K562 (cell line): ENCODE measurements around the gene DLGAP1. TPM values are rescaled to one million over a fixed set of nuclear protein-coding genes. Genes with fewer than 3 reads are reported as not detected.

ENCODE experiments used
- ARID1B ChIP-seq: fragments of 450-650 bp; IDR thresholded peaks from 2 replicates; pipeline ENCODE4 v1.6.1; 2016; ENCODE audit warnings: antibody characterized with exemption, mild to moderate bottlenecking, inconsistent platforms
- BHLHE40 ChIP-seq: IDR thresholded peaks from 2 replicates; pipeline ENCODE4 v1.6.1; 2011; ENCODE audit warnings: low read length, improper control_type of control experiment
- CBX2 ChIP-seq: fragments of 200-600 bp; sonication (generic); IDR thresholded peaks from one replicate; pipeline ENCODE4 v1.6.1; 2012; ENCODE audit warnings: mild to moderate bottlenecking, low read length, inconsistent platforms; ENCODE audit not compliant: insufficient read depth, poor library complexity, severe bottlenecking
- JUND ChIP-seq, 2 experiments: IDR thresholded peaks; 2 replicates in 1 of 2; 3 replicates in 1 of 2; pipeline ENCODE4 v1.6.1; 2011; ENCODE audit warnings: borderline replicate concordance in 2 of 2, low read depth in 2 of 2, low read length in 2 of 2, improper control_type of control experiment in 1 of 2, missing biosample characterization in 1 of 2, missing genetic modification characterization in 1 of 2, missing genetic modification reagents in 1 of 2
- POLR2AphosphoS5 ChIP-seq: IDR thresholded peaks from 2 replicates; pipeline ENCODE4 v1.6.1; 2011; ENCODE audit warnings: mild to moderate bottlenecking, low read depth, low read length, moderate library complexity; ENCODE audit not compliant: control insufficient read depth, insufficient read depth
- POLR3G ChIP-seq: IDR thresholded peaks from 2 replicates; pipeline ENCODE4 v1.6.1; 2011; ENCODE audit not compliant: insufficient read length, insufficient replicate concordance; ENCODE audit errors: extremely low read depth
- YY1 ChIP-seq, 3 experiments: IDR thresholded peaks; 2 replicates each; pipeline ENCODE4 v1.6.1; 2011; ENCODE audit warnings: low read length in 2 of 3, mild to moderate bottlenecking in 2 of 3, moderate library complexity in 2 of 3, borderline replicate concordance in 1 of 3, control low read depth in 1 of 3, low read depth in 1 of 3; ENCODE audit not compliant: insufficient read depth in 3 of 3, insufficient replicate concordance in 2 of 3, control insufficient read depth in 1 of 3, insufficient read length in 1 of 3; ENCODE audit errors: extremely low read depth in 1 of 3
- ZNF311 ChIP-seq: fragments of 250-450 bp; sonication (Bioruptor Pico); IDR thresholded peaks from 2 replicates; pipeline ENCODE4 v1.4.0; 2020; ENCODE audit warnings: mild to moderate bottlenecking, moderate library complexity
- ZNF444 ChIP-seq: fragments of 250-450 bp; sonication (Bioruptor Pico); IDR thresholded peaks from 2 replicates; pipeline ENCODE4 v1.4.0; 2020; ENCODE audit warnings: mild to moderate bottlenecking, moderate library complexity
- ZNF785 ChIP-seq: fragments of 250-450 bp; sonication (Bioruptor Pico); IDR thresholded peaks from 2 replicates; pipeline ENCODE4 v1.4.0; 2020; ENCODE audit warnings: mild to moderate bottlenecking
- polyA plus RNA-seq, 8 experiments: library from polyadenylated mRNA; depleted of rRNA in 4 of 8; stranded (reverse) in 5 of 8; unstranded in 3 of 8; fragments of >200 nt; fragmentation: Nextera tagmentation in 2 of 8; fragmentation: Illumina TruSeq in 1 of 8; extraction: Ambion mirVana in 2 of 8; extraction: Trizol in 1 of 8; gene quantifications; 2 replicates each; pipeline versions ENCODE4 v1.2.1 to v1.2.3, GENCODE V29; 2011 to 2014; ENCODE audit warnings: inconsistent platforms in 1 of 8, missing spikeins in 1 of 8
- total RNA-seq, 7 experiments: library from RNA; depleted of rRNA in 6 of 7; stranded (reverse); fragments of >200 nt in 6 of 7; fragmentation: Illumina TruSeq in 2 of 7; extraction: Trizol in 2 of 7; gene quantifications; 2 replicates each; pipeline versions ENCODE4 v1.2.1 to v1.2.3, GENCODE V29; 2011 to 2021; ENCODE audit warnings: low replicate concordance in 1 of 7
- TF ChIP-seq, protein P1 (sequence below), 2 experiments: fragments of 150-350 bp in 1 of 2; IDR thresholded peaks; 2 replicates each; pipeline ENCODE4 v1.6.1; 2012 to 2016; ENCODE audit warnings: low read depth in 2 of 2, low read length in 2 of 2, mild to moderate bottlenecking in 1 of 2, moderate library complexity in 1 of 2
- TF ChIP-seq, protein P2 (sequence below): sonication (generic); formaldehyde crosslinking; IDR thresholded peaks from 2 replicates; pipeline ENCODE4 v1.9.0; 2022; ENCODE audit warnings: mild to moderate bottlenecking, missing genetic modification reagents
- TF ChIP-seq, protein P3 (sequence below), 2 experiments: fragments of 450-650 bp; formaldehyde crosslinking in 1 of 2; IDR thresholded peaks; 2 replicates each; pipeline versions ENCODE4 v1.4.0 to v1.6.1; 2014 to 2020; ENCODE audit warnings: mild to moderate bottlenecking in 2 of 2, borderline replicate concordance in 1 of 2, low read depth in 1 of 2

The DLGAP1 gene
- total and polyA plus RNA-seq, 9 of the 15 experiments (the other 6 are each of a cell fraction or from before 2014, with no cell fraction given), result 0.04 to 0.22 (median 0.08) TPM

DNA sequence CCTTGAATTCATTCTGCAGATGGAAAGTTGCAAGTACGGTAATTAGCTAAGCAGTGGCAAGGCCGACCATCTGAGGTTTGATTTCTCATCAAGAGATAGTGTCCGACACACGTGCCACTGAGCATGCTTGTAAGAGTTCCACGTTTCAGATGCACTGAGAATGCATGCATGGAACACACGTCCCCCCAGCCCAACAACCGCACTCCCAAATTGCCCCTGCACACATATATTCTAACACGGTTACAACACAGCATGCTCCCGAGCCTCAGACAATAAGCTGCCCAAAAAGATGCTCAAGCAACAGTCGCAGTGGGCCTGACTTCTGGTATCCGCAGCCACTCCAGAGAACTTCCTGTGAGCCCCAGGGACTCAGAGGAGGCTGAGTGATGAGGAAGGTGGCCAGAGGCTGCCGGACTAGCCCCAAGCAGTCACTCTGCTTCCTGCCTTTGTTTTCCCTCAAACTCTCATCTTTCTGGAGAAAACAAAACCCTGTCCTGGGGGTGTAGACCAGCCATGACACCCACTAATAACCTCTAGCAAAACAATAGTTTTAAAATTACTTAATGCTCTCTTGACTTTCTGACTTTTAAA lies 801.2 kb downstream of the DLGAP1 start (continued):
- TF ChIP-seq, protein P1, sequence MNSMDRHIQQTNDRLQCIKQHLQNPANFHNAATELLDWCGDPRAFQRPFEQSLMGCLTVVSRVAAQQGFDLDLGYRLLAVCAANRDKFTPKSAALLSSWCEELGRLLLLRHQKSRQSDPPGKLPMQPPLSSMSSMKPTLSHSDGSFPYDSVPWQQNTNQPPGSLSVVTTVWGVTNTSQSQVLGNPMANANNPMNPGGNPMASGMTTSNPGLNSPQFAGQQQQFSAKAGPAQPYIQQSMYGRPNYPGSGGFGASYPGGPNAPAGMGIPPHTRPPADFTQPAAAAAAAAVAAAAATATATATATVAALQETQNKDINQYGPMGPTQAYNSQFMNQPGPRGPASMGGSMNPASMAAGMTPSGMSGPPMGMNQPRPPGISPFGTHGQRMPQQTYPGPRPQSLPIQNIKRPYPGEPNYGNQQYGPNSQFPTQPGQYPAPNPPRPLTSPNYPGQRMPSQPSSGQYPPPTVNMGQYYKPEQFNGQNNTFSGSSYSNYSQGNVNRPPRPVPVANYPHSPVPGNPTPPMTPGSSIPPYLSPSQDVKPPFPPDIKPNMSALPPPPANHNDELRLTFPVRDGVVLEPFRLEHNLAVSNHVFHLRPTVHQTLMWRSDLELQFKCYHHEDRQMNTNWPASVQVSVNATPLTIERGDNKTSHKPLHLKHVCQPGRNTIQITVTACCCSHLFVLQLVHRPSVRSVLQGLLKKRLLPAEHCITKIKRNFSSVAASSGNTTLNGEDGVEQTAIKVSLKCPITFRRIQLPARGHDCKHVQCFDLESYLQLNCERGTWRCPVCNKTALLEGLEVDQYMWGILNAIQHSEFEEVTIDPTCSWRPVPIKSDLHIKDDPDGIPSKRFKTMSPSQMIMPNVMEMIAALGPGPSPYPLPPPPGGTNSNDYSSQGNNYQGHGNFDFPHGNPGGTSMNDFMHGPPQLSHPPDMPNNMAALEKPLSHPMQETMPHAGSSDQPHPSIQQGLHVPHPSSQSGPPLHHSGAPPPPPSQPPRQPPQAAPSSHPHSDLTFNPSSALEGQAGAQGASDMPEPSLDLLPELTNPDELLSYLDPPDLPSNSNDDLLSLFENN (IDR thresholded peaks at IDR 0.05; ENCODE audit: low read depth in 2 of 2, low read length in 2 of 2), result no peak
- TF ChIP-seq CBX2 (no peak), YY1 (IDR thresholded peaks at IDR 0.05; ENCODE audit: borderline replicate concordance in 1 of 3, control insufficient read depth in 1 of 3, extremely low read depth in 1 of 3, insufficient read depth in 3 of 3, insufficient read length in 1 of 3, insufficient replicate concordance in 2 of 3, low read depth in 1 of 3, low read length in 2 of 3) (no peak), ZNF311 (CRISPR knock-in tag) (0 out of 2 replicates have a peak, but pooled peaks have one; percentile 29), BHLHE40 (peak; percentile 89), POLR2AphosphoS5 (no peak), POLR3G (no peak), ARID1B (no peak), ZNF444 (CRISPR knock-in tag) (no peak; the same call in 1 of the 2 replicates), JUND (IDR thresholded peaks at IDR 0.05; ENCODE audit: borderline replicate concordance, low read depth, low read length) (0 out of 2 replicates have a peak, but pooled peaks have one; percentile 19), JUND (tag; IDR thresholded peaks at IDR 0.05; ENCODE audit: borderline replicate concordance, low read depth, low read length) (peak; percentile 74; the same call in 1 of the 3 replicates), ZNF785 (no peak)
- TF ChIP-seq, protein P2, sequence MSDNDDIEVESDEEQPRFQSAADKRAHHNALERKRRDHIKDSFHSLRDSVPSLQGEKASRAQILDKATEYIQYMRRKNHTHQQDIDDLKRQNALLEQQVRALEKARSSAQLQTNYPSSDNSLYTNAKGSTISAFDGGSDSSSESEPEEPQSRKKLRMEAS, result peak; percentile 75
- TF ChIP-seq, protein P3, sequence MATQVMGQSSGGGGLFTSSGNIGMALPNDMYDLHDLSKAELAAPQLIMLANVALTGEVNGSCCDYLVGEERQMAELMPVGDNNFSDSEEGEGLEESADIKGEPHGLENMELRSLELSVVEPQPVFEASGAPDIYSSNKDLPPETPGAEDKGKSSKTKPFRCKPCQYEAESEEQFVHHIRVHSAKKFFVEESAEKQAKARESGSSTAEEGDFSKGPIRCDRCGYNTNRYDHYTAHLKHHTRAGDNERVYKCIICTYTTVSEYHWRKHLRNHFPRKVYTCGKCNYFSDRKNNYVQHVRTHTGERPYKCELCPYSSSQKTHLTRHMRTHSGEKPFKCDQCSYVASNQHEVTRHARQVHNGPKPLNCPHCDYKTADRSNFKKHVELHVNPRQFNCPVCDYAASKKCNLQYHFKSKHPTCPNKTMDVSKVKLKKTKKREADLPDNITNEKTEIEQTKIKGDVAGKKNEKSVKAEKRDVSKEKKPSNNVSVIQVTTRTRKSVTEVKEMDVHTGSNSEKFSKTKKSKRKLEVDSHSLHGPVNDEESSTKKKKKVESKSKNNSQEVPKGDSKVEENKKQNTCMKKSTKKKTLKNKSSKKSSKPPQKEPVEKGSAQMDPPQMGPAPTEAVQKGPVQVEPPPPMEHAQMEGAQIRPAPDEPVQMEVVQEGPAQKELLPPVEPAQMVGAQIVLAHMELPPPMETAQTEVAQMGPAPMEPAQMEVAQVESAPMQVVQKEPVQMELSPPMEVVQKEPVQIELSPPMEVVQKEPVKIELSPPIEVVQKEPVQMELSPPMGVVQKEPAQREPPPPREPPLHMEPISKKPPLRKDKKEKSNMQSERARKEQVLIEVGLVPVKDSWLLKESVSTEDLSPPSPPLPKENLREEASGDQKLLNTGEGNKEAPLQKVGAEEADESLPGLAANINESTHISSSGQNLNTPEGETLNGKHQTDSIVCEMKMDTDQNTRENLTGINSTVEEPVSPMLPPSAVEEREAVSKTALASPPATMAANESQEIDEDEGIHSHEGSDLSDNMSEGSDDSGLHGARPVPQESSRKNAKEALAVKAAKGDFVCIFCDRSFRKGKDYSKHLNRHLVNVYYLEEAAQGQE (IDR thresholded peaks at IDR 0.05; ENCODE audit: borderline replicate concordance), result no peak
- TF ChIP-seq, protein P3 (CRISPR knock-in tag; IDR thresholded peaks at IDR 0.05; ENCODE audit: low read depth), result peak; percentile 62
